Amniotic stem cell (primary cell): Measurements from ENCODE around the gene CRACR2A.

Source experiments
- DNase-seq: peaks from one replicate; lab custom pipeline; 2025; lab: John Stamatoyannopoulos, UW

CRACR2A gene

GRCh38 chr12:3565985-3566384, 186.9 kb downstream of the CRACR2A start:
- no peak for DNase-seq
